Activated CD8-positive, alpha-beta memory T cell treated with anti-CD3 and anti-CD28 coated beads, Interleukin-2, amount 50 U/mL, for 1 hour (primary cell): ENCODE data around the gene TPRG1L.

Experiments
- DNase-seq: peaks from one replicate; pipeline ENCODE4 v3.0.0-alpha.2; 2020; ENCODE audit errors: extremely low read depth

The TPRG1L gene

GRCh38 chr1:3593745-3594144 is 31.1 kb upstream of the TPRG1L start:
- no peak for DNase-seq

GRCh38 chr1:3594706-3595377 is 30.0 kb upstream of the TPRG1L start:
- DNase-seq = no peak

- no peak for DNase-seq
Observed at GRCh38 chr1:3595949-3596348, 28.9 kb upstream of the TPRG1L start.

GRCh38 chr1:3596663-3597598 is 27.9 kb upstream of the TPRG1L start:
- DNase-seq = no peak

GRCh38 chr1:3597599-3597964 is 27.2 kb upstream of the TPRG1L start:
- no peak for DNase-seq

- DNase-seq = no peak
Observed at GRCh38 chr1:3598051-3598491, 26.7 kb upstream of the TPRG1L start.

- DNase-seq = no peak
Observed at GRCh38 chr1:3598522-3599285, 26.1 kb upstream of the TPRG1L start.

GRCh38 chr1:3599286-3599811 is 25.5 kb upstream of the TPRG1L start:
- DNase-seq = no peak

GRCh38 chr1:3599816-3600215 is 25.0 kb upstream of the TPRG1L start:
- DNase-seq = no peak

- DNase-seq = no peak
Observed at GRCh38 chr1:3600354-3600753, 24.5 kb upstream of the TPRG1L start.

- no peak for DNase-seq
Observed at GRCh38 chr1:3601743-3602142, 23.1 kb upstream of the TPRG1L start.

- no peak for DNase-seq
Observed at GRCh38 chr1:3602375-3602774, 22.4 kb upstream of the TPRG1L start.

- DNase-seq = no peak
Observed at GRCh38 chr1:3603156-3603555, 21.7 kb upstream of the TPRG1L start.

GRCh38 chr1:3603571-3604467 is 21.0 kb upstream of the TPRG1L start:
- no peak for DNase-seq

GRCh38 chr1:3604468-3604974 is 20.3 kb upstream of the TPRG1L start:
- no peak for DNase-seq

- DNase-seq = no peak
Observed at GRCh38 chr1:3604997-3605823, 19.6 kb upstream of the TPRG1L start.

- DNase-seq = no peak
Observed at GRCh38 chr1:3606779-3607702, 17.8 kb upstream of the TPRG1L start.

- DNase-seq = no peak
Observed at GRCh38 chr1:3607703-3608065, 17.1 kb upstream of the TPRG1L start.

- no peak for DNase-seq
Observed at GRCh38 chr1:3608154-3608553, 16.7 kb upstream of the TPRG1L start.
